Fibroblast of lung (primary cell): ENCODE results near the gene NOSTRIN.

Source experiments
- EZH2 ChIP-seq: IDR thresholded peaks from 2 replicates; pipeline ENCODE4 v1.5.1; 2012; ENCODE audit warnings: low read length, control low read depth, mild to moderate bottlenecking; ENCODE audit errors: missing control alignments
- TF ChIP-seq, protein P1 (sequence below), 2 donors: IDR thresholded peaks in 1 of 2; conservative IDR thresholded peaks in 1 of 2; 1 replicate in 1 of 2; 2 replicates in 1 of 2; pipeline ENCODE4 v1.5.1; 2011 to 2012; ENCODE audit warnings: low read length in 2 of 2, control low read depth in 1 of 2, inconsistent platforms in 1 of 2, low read depth in 1 of 2, mild to moderate bottlenecking in 1 of 2

DNA sequence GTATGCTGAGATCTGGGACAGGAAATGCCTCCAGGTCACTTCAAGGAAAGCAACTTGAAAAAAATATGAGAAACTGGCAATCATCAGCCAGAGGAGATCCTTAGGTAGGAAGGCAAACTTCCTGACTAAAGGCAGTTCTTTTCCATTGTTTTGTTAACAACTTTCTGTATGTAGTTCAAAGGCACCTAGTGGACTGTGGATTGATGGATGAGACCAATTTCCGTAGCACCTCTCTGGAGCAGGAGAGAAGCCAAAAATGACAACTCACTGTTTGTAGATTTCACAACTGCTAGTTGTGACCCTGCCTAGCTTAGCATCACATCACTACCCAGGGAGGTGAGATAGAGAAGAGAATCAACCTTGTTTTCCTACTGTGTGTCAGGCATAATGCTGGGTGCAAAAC is 21.8 kb upstream of the NOSTRIN start:
- TF ChIP-seq, protein P1, sequence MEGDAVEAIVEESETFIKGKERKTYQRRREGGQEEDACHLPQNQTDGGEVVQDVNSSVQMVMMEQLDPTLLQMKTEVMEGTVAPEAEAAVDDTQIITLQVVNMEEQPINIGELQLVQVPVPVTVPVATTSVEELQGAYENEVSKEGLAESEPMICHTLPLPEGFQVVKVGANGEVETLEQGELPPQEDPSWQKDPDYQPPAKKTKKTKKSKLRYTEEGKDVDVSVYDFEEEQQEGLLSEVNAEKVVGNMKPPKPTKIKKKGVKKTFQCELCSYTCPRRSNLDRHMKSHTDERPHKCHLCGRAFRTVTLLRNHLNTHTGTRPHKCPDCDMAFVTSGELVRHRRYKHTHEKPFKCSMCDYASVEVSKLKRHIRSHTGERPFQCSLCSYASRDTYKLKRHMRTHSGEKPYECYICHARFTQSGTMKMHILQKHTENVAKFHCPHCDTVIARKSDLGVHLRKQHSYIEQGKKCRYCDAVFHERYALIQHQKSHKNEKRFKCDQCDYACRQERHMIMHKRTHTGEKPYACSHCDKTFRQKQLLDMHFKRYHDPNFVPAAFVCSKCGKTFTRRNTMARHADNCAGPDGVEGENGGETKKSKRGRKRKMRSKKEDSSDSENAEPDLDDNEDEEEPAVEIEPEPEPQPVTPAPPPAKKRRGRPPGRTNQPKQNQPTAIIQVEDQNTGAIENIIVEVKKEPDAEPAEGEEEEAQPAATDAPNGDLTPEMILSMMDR (conservative IDR thresholded peaks at IDR 0.05 in 1 of 2, IDR thresholded peaks at IDR 0.05 in 1 of 2; ENCODE audit: low read depth in 1 of 2, low read length in 2 of 2), result no peak
- TF ChIP-seq EZH2, result no peak
